H1 (cell line): Measurements from ENCODE around the gene SLC22A13. TPM values are rescaled to one million over a fixed set of nuclear protein-coding genes. Genes with fewer than 3 reads are reported as not detected.

Source experiments
- CTCF ChIA-PET: fragments of 300-600 bp; sonication (Branson Sonifier 250); formaldehyde crosslinking; loops from one replicate; lab custom pipeline; 2021; ENCODE audit not compliant: partially characterized antibody; lab: Charles Lee
- POLR2A ChIA-PET: fragments of 300-600 bp; sonication (Branson Sonifier 250); formaldehyde crosslinking; loops from one replicate; lab custom pipeline; 2021; ENCODE audit warnings: inconsistent platforms; ENCODE audit not compliant: partially characterized antibody; lab: Charles Lee
- DNase-seq, 2 experiments: peaks; one replicate each; pipeline versions ENCODE4 v3.0.0 to v3.0.0-alpha.2; 2010 to 2022; ENCODE audit warnings: low spot score in 2 of 2, low read depth in 1 of 2, mixed read lengths in 1 of 2
- FAIRE-seq: peaks from 2 replicates; lab custom pipeline; 2011; peaks lifted over from hg19 to GRCh38; lab: Jason Lieb, UNC
- H2AFZ ChIP-seq: 2 replicates; pipeline ENCODE4 v1.8.1; 2012; ENCODE audit warnings: low read length, inconsistent platforms
- H2AK5ac ChIP-seq: 2 replicates; pipeline ENCODE4 v1.6.1; 2013; ENCODE audit warnings: low read depth, low read length
- H2BK120ac ChIP-seq: replicated peaks from 2 replicates; pipeline ENCODE3; 2013; ENCODE audit warnings: low read depth, low read length, inconsistent platforms
- H2BK12ac ChIP-seq: 2 replicates; pipeline ENCODE4 v1.6.1; 2013; ENCODE audit warnings: low read depth, low read length
- H2BK15ac ChIP-seq: 2 replicates; pipeline ENCODE4 v1.6.1; 2013; ENCODE audit warnings: low read length
- H2BK20ac ChIP-seq: 2 replicates; pipeline ENCODE4 v1.6.1; 2013; ENCODE audit warnings: low read length
- H2BK5ac ChIP-seq: 2 replicates; pipeline ENCODE4 v1.6.1; 2013; ENCODE audit warnings: low read depth, low read length
- H3K14ac ChIP-seq: 2 replicates; pipeline ENCODE4 v1.6.1; 2013; ENCODE audit warnings: inconsistent platforms; ENCODE audit not compliant: insufficient read length
- H3K18ac ChIP-seq: 2 replicates; pipeline ENCODE4 v1.6.1; 2013; ENCODE audit warnings: low read length; ENCODE audit errors: extremely low read depth
- H3K23ac ChIP-seq: 2 replicates; pipeline ENCODE4 v1.6.1; 2013; ENCODE audit warnings: inconsistent platforms; ENCODE audit not compliant: insufficient read length
- H3K23me2 ChIP-seq: 2 replicates; pipeline ENCODE4 v1.6.1; 2013; ENCODE audit warnings: low read depth, low read length
- H3K27ac ChIP-seq: 2 replicates; pipeline ENCODE4 v1.6.1; 2011; ENCODE audit warnings: low read depth, low read length, inconsistent platforms
- H3K27me3 ChIP-seq, 4 experiments: replicated peaks in 1 of 4; 1 replicate in 1 of 4; 2 replicates in 3 of 4; pipeline versions ENCODE4 v1.6.1 to v1.8.1; 2011 to 2013; ENCODE audit warnings: low read length in 3 of 4, mild to moderate bottlenecking in 3 of 4, inconsistent platforms in 2 of 4, mixed read lengths in 2 of 4, moderate library complexity in 1 of 4; ENCODE audit not compliant: control insufficient read depth in 3 of 4, insufficient read depth in 3 of 4; ENCODE audit errors: extremely low read depth in 1 of 4
- H3K36me3 ChIP-seq, 4 experiments: 2 replicates each; pipeline versions ENCODE4 v1.6.1 to v1.8.1; 2011 to 2013; ENCODE audit warnings: mild to moderate bottlenecking in 4 of 4, low read length in 3 of 4, moderate library complexity in 2 of 4, control low read depth in 1 of 4, inconsistent platforms in 1 of 4; ENCODE audit not compliant: insufficient read depth in 4 of 4, control insufficient read depth in 2 of 4
- H3K4ac ChIP-seq: replicated peaks from 2 replicates; pipeline ENCODE3; 2013; ENCODE audit warnings: low read length, low read depth, mixed read lengths, inconsistent platforms; ENCODE audit not compliant: insufficient read length
- H3K4me1 ChIP-seq, 4 experiments: replicated peaks in 1 of 4; 1 replicate in 1 of 4; 2 replicates in 3 of 4; pipeline versions ENCODE4 v1.6.1 to v1.8.1; 2011 to 2013; ENCODE audit warnings: low read length in 3 of 4, inconsistent platforms in 2 of 4, mixed read lengths in 1 of 4; ENCODE audit not compliant: insufficient read depth in 4 of 4, control insufficient read depth in 3 of 4
- H3K4me2 ChIP-seq, 2 experiments: 2 replicates each; pipeline versions ENCODE4 v1.6.1 to v1.8.1; 2011 to 2013; ENCODE audit warnings: low read depth in 2 of 2, low read length in 2 of 2, control low read depth in 1 of 2, inconsistent platforms in 1 of 2, mild to moderate bottlenecking in 1 of 2; ENCODE audit not compliant: insufficient read depth in 1 of 2
- H3K4me3 ChIP-seq, 4 experiments: fragments of 200-600, 300-600 bp in 1 of 4; sonication (generic), shearing (Covaris generic), sonication (Bioruptor Twin) in 1 of 4; 2 replicates each; pipeline versions ENCODE4 v1.5.1 to v1.8.1; 2011 to 2016; ENCODE audit warnings: low read length in 4 of 4, low read depth in 3 of 4, control low read depth in 2 of 4, inconsistent platforms in 2 of 4, mild to moderate bottlenecking in 2 of 4, mixed read lengths in 1 of 4, moderate library complexity in 1 of 4; ENCODE audit not compliant: insufficient read depth in 2 of 4; ENCODE audit errors: extremely low read depth in 1 of 4
- H3K56ac ChIP-seq: replicated peaks from 2 replicates; pipeline ENCODE3; 2013; ENCODE audit warnings: low read depth, mild to moderate bottlenecking, mixed read lengths, low read length, inconsistent platforms; ENCODE audit not compliant: insufficient read length
- H3K79me1 ChIP-seq: 2 replicates; pipeline ENCODE4 v1.6.1; 2013; ENCODE audit warnings: low read depth, low read length, control low read depth
- H3K79me2 ChIP-seq, 2 experiments: 2 replicates each; pipeline versions ENCODE4 v1.6.1 to v1.8.1; 2012 to 2013; ENCODE audit warnings: low read length in 2 of 2, mild to moderate bottlenecking in 2 of 2, inconsistent platforms in 1 of 2; ENCODE audit not compliant: insufficient read depth in 2 of 2, control insufficient read depth in 1 of 2
- H3K9ac ChIP-seq, 4 experiments: replicated peaks in 1 of 4; 1 replicate in 1 of 4; 2 replicates in 3 of 4; pipeline versions ENCODE4 v1.6.1 to v1.8.1; 2011 to 2013; ENCODE audit warnings: low read depth in 3 of 4, low read length in 3 of 4, control low read depth in 2 of 4, mild to moderate bottlenecking in 2 of 4, moderate library complexity in 2 of 4, inconsistent platforms in 1 of 4; ENCODE audit errors: extremely low read depth in 1 of 4
- H3K9me3 ChIP-seq, 2 experiments: 2 replicates each; pipeline versions ENCODE4 v1.6.1 to v1.8.1; 2012 to 2013; ENCODE audit warnings: mild to moderate bottlenecking in 2 of 2, moderate library complexity in 2 of 2, control low read depth in 1 of 2, inconsistent platforms in 1 of 2, low read depth in 1 of 2, low read length in 1 of 2, mixed read lengths in 1 of 2; ENCODE audit not compliant: insufficient read depth in 2 of 2
- H4K20me1 ChIP-seq, 2 experiments: replicated peaks in 1 of 2; 2 replicates each; pipeline versions ENCODE3 to v1.8.1; 2011 to 2013; ENCODE audit warnings: inconsistent platforms in 2 of 2, low read length in 2 of 2, mild to moderate bottlenecking in 1 of 2; ENCODE audit not compliant: insufficient read depth in 2 of 2, control insufficient read depth in 1 of 2
- H4K5ac ChIP-seq: 2 replicates; pipeline ENCODE4 v1.6.1; 2013; ENCODE audit warnings: low read length, low read depth, mixed read lengths, inconsistent platforms; ENCODE audit not compliant: insufficient read length
- H4K8ac ChIP-seq: 2 replicates; pipeline ENCODE4 v1.8.0; 2013; ENCODE audit warnings: mild to moderate bottlenecking, moderate library complexity, low read length, inconsistent platforms; ENCODE audit not compliant: insufficient read depth; ENCODE audit errors: extremely low read depth
- H4K91ac ChIP-seq: replicated peaks from 2 replicates; pipeline ENCODE3; 2013; ENCODE audit warnings: low read length, mixed read lengths, inconsistent platforms; ENCODE audit not compliant: insufficient read length
- BCL11A ChIP-seq, 2 experiments: IDR thresholded peaks; one replicate each; pipeline ENCODE4 v1.6.1; 2011; ENCODE audit warnings: low read depth in 2 of 2, low read length in 2 of 2, mild to moderate bottlenecking in 2 of 2
- CHD2 ChIP-seq: IDR thresholded peaks from 2 replicates; pipeline ENCODE4 v1.6.1; 2012; ENCODE audit warnings: low read length, improper control_type of control experiment
- EP300 ChIP-seq, 2 experiments: IDR thresholded peaks; 1 replicate in 1 of 2; 2 replicates in 1 of 2; pipeline ENCODE4 v1.6.1; 2011 to 2012; ENCODE audit warnings: low read depth in 2 of 2, low read length in 2 of 2, mild to moderate bottlenecking in 2 of 2, borderline replicate concordance in 1 of 2, inconsistent platforms in 1 of 2, moderate library complexity in 1 of 2
- EZH2 ChIP-seq: fragments of 200-600 bp; sonication (generic); IDR thresholded peaks from 2 replicates; pipeline ENCODE4 v1.7.1; 2012; ENCODE audit warnings: low read depth, mild to moderate bottlenecking, moderate library complexity, low read length, inconsistent platforms; ENCODE audit not compliant: severe bottlenecking
- FOSL1 ChIP-seq: IDR thresholded peaks from 2 replicates; pipeline ENCODE4 v1.6.1; 2011; ENCODE audit warnings: mild to moderate bottlenecking, low read depth, low read length, moderate library complexity; ENCODE audit not compliant: insufficient read depth
- MAX ChIP-seq: IDR thresholded peaks from 2 replicates; pipeline ENCODE4 v1.6.1; 2012; ENCODE audit warnings: inconsistent platforms
- NANOG ChIP-seq: IDR thresholded peaks from 2 replicates; pipeline ENCODE4 v1.6.1; 2011; ENCODE audit warnings: low read length, low read depth, mild to moderate bottlenecking, inconsistent platforms; ENCODE audit not compliant: insufficient read depth, poor library complexity, severe bottlenecking
- PHF8 ChIP-seq: fragments of 200-600 bp; sonication (generic); conservative IDR thresholded peaks from 2 replicates; pipeline ENCODE4 v1.7.1; 2012; ENCODE audit warnings: low read depth, mild to moderate bottlenecking, inconsistent platforms, low read length, moderate library complexity
- SIRT6 ChIP-seq: IDR thresholded peaks from one replicate; pipeline ENCODE4 v1.7.1; 2012; ENCODE audit warnings: low read length, inconsistent platforms
- SRF ChIP-seq: IDR thresholded peaks from 2 replicates; pipeline ENCODE4 v1.6.1; 2011; ENCODE audit warnings: mild to moderate bottlenecking, low read depth, low read length, moderate library complexity
- SUZ12 ChIP-seq: fragments of 200-600 bp; sonication (generic); IDR thresholded peaks from 2 replicates; pipeline ENCODE4 v1.6.1; 2012; ENCODE audit warnings: mild to moderate bottlenecking, inconsistent platforms, low read length, moderate library complexity, mixed read lengths
- WGBS, 2 experiments: shearing (Covaris generic) in 1 of 2; methylation state at CpG; one replicate each; pipeline versions ENCODE4 v1.1.6 to v1.1.7; 2013 to 2015; ENCODE audit warnings: low lambda C conversion rate in 2 of 2, mixed read lengths in 2 of 2, inconsistent platforms in 1 of 2, low coverage in 1 of 2, missing lambda C conversion rate in 1 of 2; ENCODE audit not compliant: insufficient replicate concordance in 2 of 2, insufficient coverage in 1 of 2, insufficient read length in 1 of 2; ENCODE audit errors: extremely low coverage in 1 of 2, missing lambda C conversion rate in 1 of 2; 5-methylcytosine and 5-hydroxymethylcytosine counted together
- polyA plus RNA-seq, 7 experiments: library from polyadenylated mRNA; depleted of rRNA in 3 of 7; stranded (reverse) in 5 of 7; unstranded in 2 of 7; fragments of >200 nt in 5 of 7; fragments of 200-250 nt in 2 of 7; gene quantifications; 1 replicate in 5 of 7; 2 replicates in 1 of 7; 4 replicates in 1 of 7; pipeline versions ENCODE4 v1.2.1 to v1.2.3, GENCODE V29; 2011 to 2013; ENCODE audit warnings: missing spikeins in 2 of 7, mixed read lengths in 2 of 7
- total RNA-seq: library from RNA; stranded (reverse); fragmentation: NEBNext Ultra II Directional; extraction: Animal tissue kit (Norgen Biotek cat#: 25700); gene quantifications from 2 replicates; pipeline ENCODE4 v1.2.1, GENCODE V29; 2021

Gene SLC22A13
- total and polyA plus RNA-seq, 2 of the 8 experiments (the other 6 are each of a cell fraction or from before 2014, with no cell fraction given), result 0.05 to 0.41 TPM

GRCh38 chr3:38267662-38268061 lies 2.0 kb downstream of the SLC22A13 start:
- ChIA-PET POLR2A (no interaction called here), CTCF (no interaction called here)
- Histone ChIP-seq H2BK15ac (no peak overlapping the region), H3K27me3 (no peaks in the 10 kb centered on the region; a peak in 1 of 7 replicates), H3K79me1 (no peaks in the 10 kb centered on the region), H2BK20ac (no peak overlapping the region), H3K14ac (no peak overlapping the region), H4K20me1 (no peaks in the 10 kb centered on the region), H3K23ac (no peak overlapping the region), H3K36me3 (no peaks in the 10 kb centered on the region), H3K79me2 (no peaks in the 10 kb centered on the region), H4K8ac (no peak overlapping the region), H3K27ac (no peak overlapping the region), H4K91ac (no peak overlapping the region), H2BK12ac (no peak overlapping the region), H3K56ac (no peak overlapping the region), H3K9me3 (no peaks in the 10 kb centered on the region), H4K5ac (no peak overlapping the region), H3K18ac (no peak overlapping the region), H2BK120ac (no peak overlapping the region), H3K9ac (no peak overlapping the region), H3K4ac (no peak overlapping the region), H2AK5ac (no peak overlapping the region), H3K4me1 (peaks cover 0 to 10% (median 3%) of the 10 kb centered on the region in 4 experiments; a peak in 3 of 7 replicates), H2BK5ac (no peak overlapping the region), H3K23me2 (0 out of 2 replicates have a peak, but pooled peaks cover 3% of the 10 kb centered on the region), H3K4me3 (no peak overlapping the region), H3K4me2 (no peak overlapping the region), H2AFZ (no peak overlapping the region)
- FAIRE-seq (no peak), DNase-seq (no peak)
- WGBS, 2 experiments, result 82% methylated on average over 2 of the region's 2 CpGs; no CpG with 5 or more reads in 1 of the 2 experiments
- TF ChIP-seq PHF8, result no peak
- no peak for TF ChIP-seq EZH2
- no peak for TF ChIP-seq CHD2
- no peak for TF ChIP-seq FOSL1
- TF ChIP-seq SUZ12, result no peak
- no peak for TF ChIP-seq SRF
- TF ChIP-seq NANOG, result no peak
- TF ChIP-seq EP300 (IDR thresholded peaks at IDR 0.05; ENCODE audit: borderline replicate concordance in 1 of 2, low read depth in 2 of 2, low read length in 2 of 2), result no peak
- no peak for TF ChIP-seq BCL11A (IDR thresholded peaks at IDR 0.05; ENCODE audit: low read depth in 2 of 2, low read length in 2 of 2)
- no peak for TF ChIP-seq SIRT6
- no peak for TF ChIP-seq MAX
